AG04450 (cell line): ENCODE measurements around the gene APOBR. TPM values are rescaled to one million over a fixed set of nuclear protein-coding genes. Genes with fewer than 3 reads are reported as not detected.

Experiments
- CTCF ChIA-PET: fragments of 300-600, 350-600 bp; formaldehyde crosslinking; extraction: SDS; loops from one replicate; lab custom pipeline; 2022; ENCODE audit warnings: antibody characterized with exemption, inconsistent platforms; lab: Charles Lee
- POLR2A ChIA-PET: fragments of 350-600 bp; formaldehyde crosslinking; extraction: SDS; loops from one replicate; lab custom pipeline; 2021; ENCODE audit warnings: antibody characterized with exemption, inconsistent platforms; lab: Yijun Ruan, JAX
- DNase-seq: peaks from one replicate; pipeline ENCODE4 v3.0.0-alpha.2; 2011; ENCODE audit warnings: low read depth, low spot score
- H3K27ac ChIP-seq: one replicate; pipeline ENCODE4 v1.5.1; 2012; ENCODE audit warnings: low read depth, low read length, control low read depth
- H3K27me3 ChIP-seq: one replicate; pipeline ENCODE4 v1.6.0; 2012; ENCODE audit warnings: low read length; ENCODE audit not compliant: control insufficient read depth, insufficient read depth
- H3K4me3 ChIP-seq: 2 replicates; pipeline ENCODE4 v1.5.1; 2011; ENCODE audit warnings: mild to moderate bottlenecking, low read depth, low read length, control low read depth
- H3K9me3 ChIP-seq: 2 replicates; pipeline ENCODE4 v1.5.1; 2012; ENCODE audit warnings: low read length; ENCODE audit not compliant: control insufficient read depth, insufficient read depth
- polyA plus RNA-seq: library from polyadenylated mRNA; depleted of rRNA; stranded (reverse); fragments of >200 nt; gene quantifications from 2 replicates; pipeline ENCODE4 v1.2.3, GENCODE V29; 2011
- TF ChIP-seq, protein P1 (sequence below): IDR thresholded peaks from 2 replicates; pipeline ENCODE4 v1.5.1; 2011; ENCODE audit warnings: low read depth, low read length, control low read depth, inconsistent platforms

Gene APOBR
- polyA plus RNA-seq, 1 experiment, result not detected

DNA sequence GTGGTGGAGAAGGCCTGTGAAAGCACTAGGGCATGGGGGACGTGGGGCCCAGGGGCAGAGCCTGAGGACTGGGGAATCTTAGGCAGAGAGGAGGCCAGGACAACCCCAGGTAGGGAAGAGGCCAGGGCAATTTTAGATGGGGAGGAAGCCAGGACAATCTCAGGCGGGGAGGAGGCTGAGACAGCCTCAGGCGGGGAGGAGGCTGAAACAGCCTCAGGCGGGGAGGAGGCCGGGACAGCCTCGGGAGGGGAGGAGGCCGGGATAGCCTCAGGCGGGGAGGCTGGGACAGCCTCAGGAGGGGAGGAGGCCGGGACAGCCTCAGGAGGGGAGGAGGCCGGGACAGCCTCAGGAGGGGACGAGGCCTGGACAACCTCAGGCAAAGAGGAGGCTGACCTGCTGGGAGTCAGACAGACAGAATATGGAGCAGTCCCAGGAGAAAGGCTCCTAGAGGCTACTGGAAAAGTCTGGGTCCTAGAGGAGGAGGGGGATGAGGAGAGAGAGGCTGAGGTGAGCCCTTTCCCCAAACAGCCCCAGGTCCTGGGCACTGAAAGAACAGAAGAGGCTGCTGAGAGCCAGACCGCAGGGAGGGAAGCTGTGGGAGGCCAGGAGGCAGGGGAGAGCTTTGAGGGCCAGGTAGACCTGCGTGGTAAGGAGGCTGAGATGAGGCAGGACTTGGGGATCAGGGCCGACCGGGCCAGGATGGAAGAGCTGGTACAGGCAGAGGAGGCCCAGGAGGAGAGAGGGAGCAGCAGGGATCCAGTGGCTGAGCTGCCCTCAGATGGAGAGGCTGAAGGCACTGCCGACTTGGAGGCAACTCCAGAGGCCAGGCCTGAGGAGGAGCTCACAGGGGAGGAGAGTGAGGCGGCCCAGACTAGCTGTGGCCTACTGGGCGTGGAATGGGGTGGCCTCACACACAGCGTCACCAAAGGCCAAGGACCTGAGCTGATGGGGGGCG is 1.6 kb downstream of the APOBR start:
- ChIA-PET CTCF (no interaction called here), POLR2A (no interaction called here)
- no peak overlapping the region for H3K27ac ChIP-seq
- H3K27me3 ChIP-seq, result peaks cover 14% of the 10 kb centered on the region
- no peaks in the 10 kb centered on the region; the same call in 1 of the 2 replicates for H3K9me3 ChIP-seq
- no peak overlapping the region for H3K4me3 ChIP-seq
- TF ChIP-seq, protein P1, sequence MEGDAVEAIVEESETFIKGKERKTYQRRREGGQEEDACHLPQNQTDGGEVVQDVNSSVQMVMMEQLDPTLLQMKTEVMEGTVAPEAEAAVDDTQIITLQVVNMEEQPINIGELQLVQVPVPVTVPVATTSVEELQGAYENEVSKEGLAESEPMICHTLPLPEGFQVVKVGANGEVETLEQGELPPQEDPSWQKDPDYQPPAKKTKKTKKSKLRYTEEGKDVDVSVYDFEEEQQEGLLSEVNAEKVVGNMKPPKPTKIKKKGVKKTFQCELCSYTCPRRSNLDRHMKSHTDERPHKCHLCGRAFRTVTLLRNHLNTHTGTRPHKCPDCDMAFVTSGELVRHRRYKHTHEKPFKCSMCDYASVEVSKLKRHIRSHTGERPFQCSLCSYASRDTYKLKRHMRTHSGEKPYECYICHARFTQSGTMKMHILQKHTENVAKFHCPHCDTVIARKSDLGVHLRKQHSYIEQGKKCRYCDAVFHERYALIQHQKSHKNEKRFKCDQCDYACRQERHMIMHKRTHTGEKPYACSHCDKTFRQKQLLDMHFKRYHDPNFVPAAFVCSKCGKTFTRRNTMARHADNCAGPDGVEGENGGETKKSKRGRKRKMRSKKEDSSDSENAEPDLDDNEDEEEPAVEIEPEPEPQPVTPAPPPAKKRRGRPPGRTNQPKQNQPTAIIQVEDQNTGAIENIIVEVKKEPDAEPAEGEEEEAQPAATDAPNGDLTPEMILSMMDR, result no peak
- no peak for DNase-seq

GRCh38 chr16:28496844-28497243 is 2.4 kb downstream of the APOBR start:
- ChIA-PET POLR2A (no interaction called here), CTCF (interaction anchor here (0.5 kb wide), 1 partner anchor 217 kb away, joined by 3 read pairs; no protein-coding TSS in a partner anchor)
- TF ChIP-seq, protein P1, result no peak
- no peak for DNase-seq
- Histone ChIP-seq H3K27ac (no peak overlapping the region), H3K4me3 (no peak overlapping the region), H3K27me3 (peaks cover 14% of the 10 kb centered on the region), H3K9me3 (no peaks in the 10 kb centered on the region)

DNA sequence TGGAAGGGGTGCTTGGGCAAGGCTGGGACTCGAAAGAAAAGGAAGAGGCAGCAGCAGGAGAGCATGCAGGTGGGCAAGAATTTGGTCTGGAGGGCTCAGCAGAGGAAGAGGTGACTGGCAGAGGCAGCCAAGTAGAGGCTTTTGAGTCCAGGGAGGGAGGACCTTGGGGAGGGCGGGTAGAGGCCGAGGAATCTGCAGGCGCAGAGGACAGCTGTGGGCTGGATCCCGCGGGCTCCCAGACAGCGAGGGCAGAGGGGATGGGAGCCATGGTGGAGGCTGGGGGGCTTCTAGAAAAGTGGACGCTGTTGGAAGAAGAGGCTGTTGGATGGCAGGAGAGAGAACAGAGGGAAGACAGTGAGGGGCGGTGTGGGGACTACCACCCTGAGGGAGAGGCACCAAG is 2.9 kb downstream of the APOBR start:
- no peaks in the 10 kb centered on the region for H3K9me3 ChIP-seq
- CTCF ChIA-PET, result no interaction called here
- DNase-seq, result no peak
- H3K27ac ChIP-seq, result no peak overlapping the region
- no peak overlapping the region for H3K4me3 ChIP-seq
- TF ChIP-seq, protein P1, result no peak
- H3K27me3 ChIP-seq, result peaks cover 14% of the 10 kb centered on the region
- POLR2A ChIA-PET, result no interaction called here

DNA sequence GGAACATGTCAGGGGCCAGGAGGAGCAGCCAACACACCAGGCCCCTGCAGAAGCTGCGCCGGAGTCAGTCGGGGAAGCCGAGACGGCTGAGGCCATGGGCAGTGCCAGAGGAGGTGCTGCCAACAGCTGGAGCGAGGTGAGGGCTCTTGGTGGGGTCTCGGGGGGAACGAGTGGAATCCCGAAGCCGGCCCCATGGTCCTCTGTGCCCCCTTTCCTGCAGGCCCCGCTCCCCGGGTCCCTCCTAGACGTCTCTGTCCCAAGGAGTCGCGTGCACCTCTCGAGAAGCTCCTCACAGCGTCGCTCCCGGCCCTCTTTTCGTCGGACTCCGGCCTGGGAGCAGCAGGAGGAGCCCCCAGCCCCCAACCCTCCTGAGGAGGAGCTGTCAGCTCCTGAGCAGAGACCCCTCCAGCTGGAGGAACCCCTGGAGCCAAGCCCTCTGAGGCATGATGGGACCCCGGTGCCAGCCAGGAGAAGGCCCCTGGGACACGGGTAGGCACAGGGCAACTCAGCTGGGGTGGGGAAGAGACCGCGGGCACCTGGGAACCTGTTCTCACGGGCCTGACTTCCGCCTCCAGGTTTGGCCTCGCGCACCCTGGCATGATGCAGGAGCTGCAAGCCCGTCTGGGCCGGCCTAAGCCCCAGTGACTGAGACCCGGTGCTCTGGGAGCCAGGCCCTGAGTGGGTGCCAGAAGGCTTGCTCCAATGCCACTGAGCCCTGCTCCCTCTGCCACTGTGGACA is 3.6 kb downstream of the APOBR start:
- ChIA-PET POLR2A (no interaction called here), CTCF (no interaction called here)
- TF ChIP-seq, protein P1, result no peak
- DNase-seq, result no peak
- no peak overlapping the region for H3K4me3 ChIP-seq
- no peak overlapping the region for H3K27ac ChIP-seq
- no peaks in the 10 kb centered on the region for H3K9me3 ChIP-seq
- peaks cover 14% of the 10 kb centered on the region for H3K27me3 ChIP-seq
